GM12878 (cell line): ENCODE data around the gene PP2D1. TPM values are rescaled to one million over a fixed set of nuclear protein-coding genes. Genes with fewer than 3 reads are reported as not detected.

Experiments used
- ATAC-seq: fragments of 200-7000 bp; cut with Tn5 transposase; 3 replicates; pipeline ENCODE4 v1.9.1; 2020; ENCODE audit warnings: mild to moderate bottlenecking, moderate library complexity
- BruUV-seq: library from RNA; stranded (reverse); fragments of 400-500 nt; replicated peaks from 2 replicates; lab custom pipeline; 2021; lab: Mats Ljungman, UMichigan
- CTCF ChIA-PET: fragments of 300-600 bp; sonication (Branson Sonifier 250); formaldehyde crosslinking; extraction: SDS; loops from one replicate; lab custom pipeline; 2021; ENCODE audit warnings: inconsistent platforms; lab: Yijun Ruan, JAX
- POLR2A ChIA-PET: fragments of 350-600 bp; formaldehyde crosslinking; extraction: SDS; loops from one replicate; lab custom pipeline; 2021; ENCODE audit warnings: inconsistent platforms; lab: Charles Lee
- RAD21 ChIA-PET: fragments of 300-600 bp; sonication (Branson Sonifier 250); formaldehyde crosslinking; loops from one replicate; lab custom pipeline; 2023; ENCODE audit warnings: antibody characterized with exemption; ENCODE audit not compliant: unreplicated experiment; lab: Charles Lee
- SMC1A ChIA-PET: fragments of 300-600 bp; sonication (Branson Sonifier 250); formaldehyde crosslinking; loops from one replicate; lab custom pipeline; 2023; ENCODE audit not compliant: unreplicated experiment, uncharacterized antibody; lab: Charles Lee
- DNase-seq: peaks from one replicate; pipeline ENCODE4 v3.0.0-alpha.2; 2011; ENCODE audit warnings: low read depth, low spot score
- FAIRE-seq: peaks from 3 replicates; lab custom pipeline; 2011; peaks lifted over from hg19 to GRCh38; lab: Jason Lieb, UNC
- H2AFZ ChIP-seq: 2 replicates; pipeline ENCODE4 v1.6.0; 2011; ENCODE audit warnings: low read depth, low read length, control low read depth; ENCODE audit not compliant: control insufficient read depth
- H3K27ac ChIP-seq: 2 replicates; pipeline ENCODE4 v1.5.1; 2011; ENCODE audit warnings: control low read depth; ENCODE audit not compliant: control insufficient read depth, insufficient read depth
- H3K27me3 ChIP-seq, 2 experiments: replicated peaks in 1 of 2; 2 replicates each; pipeline versions ENCODE4 v1.6.0 to v1.6.1; 2011; ENCODE audit warnings: low read length in 1 of 2; ENCODE audit not compliant: control insufficient read depth in 2 of 2, insufficient read depth in 2 of 2
- H3K36me3 ChIP-seq, 2 experiments: 2 replicates each; pipeline ENCODE4 v1.5.1; 2011; ENCODE audit warnings: low read length in 1 of 2; ENCODE audit not compliant: control insufficient read depth in 2 of 2, insufficient read depth in 2 of 2
- H3K4me1 ChIP-seq: 2 replicates; pipeline ENCODE4 v1.6.1; 2011; ENCODE audit warnings: mild to moderate bottlenecking, low read length, moderate library complexity, mixed read lengths; ENCODE audit not compliant: control insufficient read depth, insufficient read depth
- H3K4me2 ChIP-seq: 2 replicates; pipeline ENCODE4 v1.6.0; 2011; ENCODE audit warnings: control low read depth; ENCODE audit not compliant: control insufficient read depth, insufficient read depth
- H3K4me3 ChIP-seq: fragments of 200-600 bp; sonication (generic); 2 replicates; pipeline ENCODE4 v1.5.1; 2016
- H3K79me2 ChIP-seq: 2 replicates; pipeline ENCODE4 v1.6.0; 2011; ENCODE audit warnings: low read length; ENCODE audit not compliant: control insufficient read depth, insufficient read depth
- H3K9ac ChIP-seq: 2 replicates; pipeline ENCODE4 v1.8.0; 2011; ENCODE audit warnings: low read length, control low read depth, mixed read lengths; ENCODE audit not compliant: control insufficient read depth, insufficient read depth
- H3K9me3 ChIP-seq: replicated peaks from 3 replicates; pipeline ENCODE4 v1.5.1; 2011; ENCODE audit warnings: mild to moderate bottlenecking, low read length; ENCODE audit not compliant: control insufficient read depth, insufficient read depth
- H4K20me1 ChIP-seq: 2 replicates; pipeline ENCODE4 v1.6.0; 2011; ENCODE audit not compliant: control insufficient read depth, insufficient read depth
- ASH2L ChIP-seq: fragments of 300-600, 200-600 bp; sonication (generic); IDR thresholded peaks from 2 replicates; pipeline ENCODE4 v1.6.1; 2017; ENCODE audit warnings: low read depth, mild to moderate bottlenecking, borderline replicate concordance
- EED ChIP-seq: sonication (generic); IDR thresholded peaks from 2 replicates; pipeline ENCODE4 v1.6.1; 2016; ENCODE audit warnings: antibody characterized with exemption, low read depth
- FOS ChIP-seq: IDR thresholded peaks from 3 replicates; pipeline ENCODE4 v1.6.1; 2011; ENCODE audit warnings: borderline replicate concordance; ENCODE audit not compliant: insufficient read length; ENCODE audit errors: extremely low read depth
- KLF5 ChIP-seq: fragments of 450-650 bp; IDR thresholded peaks from 2 replicates; pipeline ENCODE4 v1.6.1; 2014; ENCODE audit warnings: mild to moderate bottlenecking; ENCODE audit not compliant: partially characterized antibody
- PAX5 ChIP-seq: IDR thresholded peaks from 2 replicates; pipeline ENCODE4 v1.6.1; 2011; ENCODE audit warnings: low read depth, low read length, borderline replicate concordance
- RAD51 ChIP-seq: fragments of 450-650 bp; IDR thresholded peaks from 2 replicates; pipeline ENCODE4 v1.6.1; 2016; ENCODE audit warnings: moderate library complexity, mild to moderate bottlenecking, inconsistent platforms
- SIN3A ChIP-seq: IDR thresholded peaks from 2 replicates; pipeline ENCODE4 v1.6.1; 2012; ENCODE audit warnings: low read depth, low read length, improper control_type of control experiment
- TCF12 ChIP-seq: IDR thresholded peaks from 2 replicates; pipeline ENCODE4 v1.6.1; 2011; ENCODE audit warnings: low read depth, mild to moderate bottlenecking, low read length
- whole genome bisulfite sequencing: methylation state at CpG from one replicate; pipeline ENCODE4 v1.1.6; 2016; ENCODE audit warnings: low lambda C conversion rate; ENCODE audit not compliant: insufficient replicate concordance, insufficient coverage; ENCODE audit errors: missing lambda C conversion rate; 5-methylcytosine and 5-hydroxymethylcytosine counted together
- in situ Hi-C: fragments of 300-500 bp; cut with MboI; formaldehyde crosslinking; loops from 9 replicates; pipeline ENCODE4 v1.14.3; 2018; ENCODE audit warnings: mixed read lengths
- intact Hi-C: fragments of 100-400 bp; cut with micrococcal nuclease; formaldehyde crosslinking; loops from one replicate; pipeline ENCODE4 v1.14.2; 2022; ENCODE audit not compliant: unreplicated experiment
- polyA plus RNA-seq, 11 experiments: library from polyadenylated mRNA; depleted of rRNA in 4 of 11; unstranded in 6 of 11; stranded (reverse) in 5 of 11; fragments of >200 nt; fragmentation: Nextera tagmentation in 4 of 11; fragmentation: Illumina TruSeq in 1 of 11; extraction: Ambion mirVana in 4 of 11; extraction: Trizol in 1 of 11; gene quantifications; 1 replicate in 1 of 11; 2 replicates in 10 of 11; pipeline versions ENCODE4 v1.2.1 to v1.2.3, GENCODE V29; 2011 to 2016; ENCODE audit warnings: inconsistent platforms in 2 of 11, missing spikeins in 2 of 11, low read depth in 1 of 11
- total RNA-seq, 4 experiments: library from RNA; depleted of rRNA in 3 of 4; stranded (reverse); fragments of >200 nt in 3 of 4; fragmentation: Illumina TruSeq in 1 of 4; extraction: Trizol in 1 of 4; gene quantifications; 2 replicates each; pipeline versions ENCODE4 v1.2.1 to v1.2.3, GENCODE V29; 2013 to 2021
- TF ChIP-seq, protein P1 (sequence below): fragments of 450-650 bp; IDR thresholded peaks from 2 replicates; pipeline ENCODE4 v1.6.1; 2017; ENCODE audit warnings: mild to moderate bottlenecking, moderate library complexity
- TF ChIP-seq, protein P2 (sequence below): fragments of 450-650 bp; IDR thresholded peaks from 2 replicates; pipeline ENCODE4 v1.6.1; 2016; ENCODE audit warnings: mild to moderate bottlenecking

PP2D1 gene
- total and polyA plus RNA-seq, 10 of the 15 experiments (the other 5 are each of a cell fraction or from before 2014, with no cell fraction given): 0.04 to 0.18 (median 0.17) TPM; not detected in 7

- TF ChIP-seq EED: no peak
- TF ChIP-seq, protein P1, sequence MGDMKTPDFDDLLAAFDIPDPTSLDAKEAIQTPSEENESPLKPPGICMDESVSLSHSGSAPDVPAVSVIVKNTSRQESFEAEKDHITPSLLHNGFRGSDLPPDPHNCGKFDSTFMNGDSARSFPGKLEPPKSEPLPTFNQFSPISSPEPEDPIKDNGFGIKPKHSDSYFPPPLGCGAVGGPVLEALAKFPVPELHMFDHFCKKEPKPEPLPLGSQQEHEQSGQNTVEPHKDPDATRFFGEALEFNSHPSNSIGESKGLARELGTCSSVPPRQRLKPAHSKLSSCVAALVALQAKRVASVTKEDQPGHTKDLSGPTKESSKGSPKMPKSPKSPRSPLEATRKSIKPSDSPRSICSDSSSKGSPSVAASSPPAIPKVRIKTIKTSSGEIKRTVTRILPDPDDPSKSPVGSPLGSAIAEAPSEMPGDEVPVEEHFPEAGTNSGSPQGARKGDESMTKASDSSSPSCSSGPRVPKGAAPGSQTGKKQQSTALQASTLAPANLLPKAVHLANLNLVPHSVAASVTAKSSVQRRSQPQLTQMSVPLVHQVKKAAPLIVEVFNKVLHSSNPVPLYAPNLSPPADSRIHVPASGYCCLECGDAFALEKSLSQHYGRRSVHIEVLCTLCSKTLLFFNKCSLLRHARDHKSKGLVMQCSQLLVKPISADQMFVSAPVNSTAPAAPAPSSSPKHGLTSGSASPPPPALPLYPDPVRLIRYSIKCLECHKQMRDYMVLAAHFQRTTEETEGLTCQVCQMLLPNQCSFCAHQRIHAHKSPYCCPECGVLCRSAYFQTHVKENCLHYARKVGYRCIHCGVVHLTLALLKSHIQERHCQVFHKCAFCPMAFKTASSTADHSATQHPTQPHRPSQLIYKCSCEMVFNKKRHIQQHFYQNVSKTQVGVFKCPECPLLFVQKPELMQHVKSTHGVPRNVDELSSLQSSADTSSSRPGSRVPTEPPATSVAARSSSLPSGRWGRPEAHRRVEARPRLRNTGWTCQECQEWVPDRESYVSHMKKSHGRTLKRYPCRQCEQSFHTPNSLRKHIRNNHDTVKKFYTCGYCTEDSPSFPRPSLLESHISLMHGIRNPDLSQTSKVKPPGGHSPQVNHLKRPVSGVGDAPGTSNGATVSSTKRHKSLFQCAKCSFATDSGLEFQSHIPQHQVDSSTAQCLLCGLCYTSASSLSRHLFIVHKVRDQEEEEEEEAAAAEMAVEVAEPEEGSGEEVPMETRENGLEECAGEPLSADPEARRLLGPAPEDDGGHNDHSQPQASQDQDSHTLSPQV: no peak
These were observed 3.4 kb downstream of the PP2D1 start (continued) for GRCh38 chr3:20008646-20009045.

- in situ Hi-C loops (no loop called here), intact Hi-C loops (no loop called here)
- no peak overlapping the region for H3K4me3 ChIP-seq
- BruUV-seq: no TSS peak
- WGBS: 88% methylated on average over 20 of the region's 20 CpGs
- CTCF ChIA-PET: interaction anchor here (0.7 kb wide), 1 partner anchor 1533 kb away, joined by 3 read pairs; no protein-coding TSS in a partner anchor
- no peaks in the 10 kb centered on the region for H3K27me3 ChIP-seq
- ATAC-seq (no peak), DNase-seq (no peak), FAIRE-seq (no peak)
- POLR2A ChIA-PET: no interaction called here
- TF ChIP-seq SIN3A (no peak), TCF12 (no peak), RAD51 (no peak), KLF5 (no peak), PAX5 (no peak), FOS (no peak), ASH2L (no peak)
- TF ChIP-seq, protein P2, sequence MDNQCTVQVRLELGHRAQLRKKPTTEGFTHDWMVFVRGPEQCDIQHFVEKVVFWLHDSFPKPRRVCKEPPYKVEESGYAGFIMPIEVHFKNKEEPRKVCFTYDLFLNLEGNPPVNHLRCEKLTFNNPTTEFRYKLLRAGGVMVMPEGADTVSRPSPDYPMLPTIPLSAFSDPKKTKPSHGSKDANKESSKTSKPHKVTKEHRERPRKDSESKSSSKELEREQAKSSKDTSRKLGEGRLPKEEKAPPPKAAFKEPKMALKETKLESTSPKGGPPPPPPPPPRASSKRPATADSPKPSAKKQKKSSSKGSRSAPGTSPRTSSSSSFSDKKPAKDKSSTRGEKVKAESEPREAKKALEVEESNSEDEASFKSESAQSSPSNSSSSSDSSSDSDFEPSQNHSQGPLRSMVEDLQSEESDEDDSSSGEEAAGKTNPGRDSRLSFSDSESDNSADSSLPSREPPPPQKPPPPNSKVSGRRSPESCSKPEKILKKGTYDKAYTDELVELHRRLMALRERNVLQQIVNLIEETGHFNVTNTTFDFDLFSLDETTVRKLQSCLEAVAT: no peak
- H3K27ac ChIP-seq: no peak overlapping the region
- no peaks in the 10 kb centered on the region for H3K79me2 ChIP-seq
- no peaks in the 10 kb centered on the region for H4K20me1 ChIP-seq
- RAD21 ChIA-PET: no interaction called here
- H3K36me3 ChIP-seq: no peaks in the 10 kb centered on the region
- SMC1A ChIA-PET: no interaction called here
- no peak overlapping the region for H3K4me2 ChIP-seq
- no peak overlapping the region for H2AFZ ChIP-seq
- no peaks in the 10 kb centered on the region for H3K4me1 ChIP-seq
- no peak overlapping the region for H3K9ac ChIP-seq
- no peaks in the 10 kb centered on the region for H3K9me3 ChIP-seq
These were observed 4.1 kb downstream of the PP2D1 start for GRCh38 chr3:20007960-20008359.
